Astrocyte (in vitro differentiated cells and primary cell): ENCODE measurements around the gene ACOD1.

Experiments
- EZH2 ChIP-seq: IDR thresholded peaks from 2 replicates; pipeline ENCODE4 v1.6.1; 2012; ENCODE audit warnings: mild to moderate bottlenecking, low read length, inconsistent platforms; ENCODE audit not compliant: insufficient read depth
- TF ChIP-seq, protein P1 (sequence below): IDR thresholded peaks from 2 replicates; pipeline ENCODE4 v1.5.1; 2011; ENCODE audit warnings: low read depth, mild to moderate bottlenecking, inconsistent platforms, low read length, moderate library complexity; ENCODE audit not compliant: insufficient read depth

DNA sequence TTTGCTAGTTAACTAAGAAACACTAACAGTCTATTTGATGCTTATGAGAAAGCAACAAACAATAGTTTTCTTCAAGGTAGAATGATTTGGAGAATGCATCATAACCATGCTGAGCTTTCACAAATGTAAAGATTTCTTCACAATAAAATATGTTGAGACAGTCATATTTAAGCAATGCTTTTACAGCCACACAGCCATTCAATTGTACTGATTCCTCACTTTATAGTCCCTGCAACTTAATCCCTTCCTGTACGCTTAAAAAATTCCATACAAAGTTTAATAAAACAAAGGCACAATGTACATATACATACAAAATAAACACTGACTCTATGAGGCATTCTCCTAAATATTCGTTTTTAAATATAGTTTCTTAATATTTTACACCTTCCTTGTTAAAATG is 4.7 kb upstream of the ACOD1 start:
- TF ChIP-seq, protein P1, sequence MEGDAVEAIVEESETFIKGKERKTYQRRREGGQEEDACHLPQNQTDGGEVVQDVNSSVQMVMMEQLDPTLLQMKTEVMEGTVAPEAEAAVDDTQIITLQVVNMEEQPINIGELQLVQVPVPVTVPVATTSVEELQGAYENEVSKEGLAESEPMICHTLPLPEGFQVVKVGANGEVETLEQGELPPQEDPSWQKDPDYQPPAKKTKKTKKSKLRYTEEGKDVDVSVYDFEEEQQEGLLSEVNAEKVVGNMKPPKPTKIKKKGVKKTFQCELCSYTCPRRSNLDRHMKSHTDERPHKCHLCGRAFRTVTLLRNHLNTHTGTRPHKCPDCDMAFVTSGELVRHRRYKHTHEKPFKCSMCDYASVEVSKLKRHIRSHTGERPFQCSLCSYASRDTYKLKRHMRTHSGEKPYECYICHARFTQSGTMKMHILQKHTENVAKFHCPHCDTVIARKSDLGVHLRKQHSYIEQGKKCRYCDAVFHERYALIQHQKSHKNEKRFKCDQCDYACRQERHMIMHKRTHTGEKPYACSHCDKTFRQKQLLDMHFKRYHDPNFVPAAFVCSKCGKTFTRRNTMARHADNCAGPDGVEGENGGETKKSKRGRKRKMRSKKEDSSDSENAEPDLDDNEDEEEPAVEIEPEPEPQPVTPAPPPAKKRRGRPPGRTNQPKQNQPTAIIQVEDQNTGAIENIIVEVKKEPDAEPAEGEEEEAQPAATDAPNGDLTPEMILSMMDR: no peak
- TF ChIP-seq EZH2: no peak
